Transverse colon (tissue), 4 donors: ENCODE results near the gene KCNJ16. TPM values are rescaled to one million over a fixed set of nuclear protein-coding genes. Genes with fewer than 3 reads are reported as not detected.

Source experiments
- DNase-seq: peaks from one replicate; pipeline ENCODE4 v3.0.0-alpha.2; 2019
- H3K27ac ChIP-seq, 4 donors: fragments of 200-600 bp; sonication (generic); 2 replicates each; pipeline ENCODE4 v1.5.1; 2016 to 2018; ENCODE audit warnings: inconsistent platforms in 4 of 4
- H3K27me3 ChIP-seq: fragments of 200-600 bp; sonication (generic); 2 replicates; pipeline ENCODE4 v1.5.1; 2017; ENCODE audit warnings: inconsistent platforms
- H3K36me3 ChIP-seq, 4 donors: fragments of 200-600 bp; sonication (generic); 2 replicates each; pipeline ENCODE4 v1.5.1; 2017 to 2019; ENCODE audit warnings: inconsistent platforms in 4 of 4
- H3K4me1 ChIP-seq, 4 donors: fragments of 200-600 bp; sonication (generic); 2 replicates each; pipeline ENCODE4 v1.5.1; 2017 to 2020; ENCODE audit warnings: inconsistent platforms in 4 of 4
- H3K4me3 ChIP-seq, 4 donors: fragments of 200-600 bp; sonication (generic); 1 replicate in 1 of 4; 2 replicates in 3 of 4; pipeline versions ENCODE4 v1.5.1 to v1.6.1; 2017 to 2019; ENCODE audit warnings: inconsistent platforms in 4 of 4
- H3K9me3 ChIP-seq, 2 donors: fragments of 200-600 bp; sonication (generic); 2 replicates each; pipeline ENCODE4 v1.5.1; 2017 to 2019; ENCODE audit warnings: inconsistent platforms in 2 of 2
- CTCF ChIP-seq, 5 experiments: fragments of 200-600 bp in 3 of 5; fragments of 450-650 bp in 2 of 5; sonication (generic) in 3 of 5; IDR thresholded peaks; 1 replicate in 2 of 5; 2 replicates in 3 of 5; pipeline ENCODE4 v1.5.1; 2016 to 2017; ENCODE audit warnings: antibody characterized with exemption in 5 of 5, inconsistent platforms in 3 of 5, mild to moderate bottlenecking in 2 of 5, moderate library complexity in 1 of 5
- EP300 ChIP-seq: sonication (generic); formaldehyde crosslinking; IDR thresholded peaks from one replicate; pipeline ENCODE4 v1.6.1; 2017; ENCODE audit warnings: antibody characterized with exemption, low read depth
- POLR2A ChIP-seq: fragments of 450-650 bp; IDR thresholded peaks from one replicate; pipeline ENCODE4 v1.6.1; 2016; ENCODE audit warnings: antibody characterized with exemption, mild to moderate bottlenecking, moderate library complexity
- POLR2AphosphoS5 ChIP-seq, 3 donors: sonication (generic); formaldehyde crosslinking; IDR thresholded peaks; one replicate each; pipeline ENCODE4 v1.6.1; 2016; ENCODE audit warnings: antibody characterized with exemption in 3 of 3
- WGBS, 2 donors: methylation state at CpG; one replicate each; pipeline ENCODE4 v1.1.5; 2018; ENCODE audit warnings: low coverage in 1 of 2; 5-methylcytosine and 5-hydroxymethylcytosine counted together
- in situ Hi-C, 4 donors: fragments of 200-750 bp; cut with MboI; loops; one replicate each; pipeline versions ENCODE4 v1.15.0 to v1.15.1; 2017; ENCODE audit warnings: low sequenced_read_pairs in 3 of 4, low pct_ligation_motif_present in 1 of 4, low pct_unique_long_range_greater_than_20kb in 1 of 4
- intact Hi-C: fragments of 100-400 bp; cut with DNase I; formaldehyde crosslinking; loops from one replicate; pipeline ENCODE4 v1.15.1; 2023; ENCODE audit warnings: low total_unique reads
- total RNA-seq, 4 donors: library from RNA; depleted of rRNA; stranded (reverse); fragments of >200 nt; gene quantifications; one replicate each; pipeline ENCODE4 v1.1.0, GENCODE V29; 2016

The KCNJ16 gene
- total RNA-seq, 4 donors from 2014 or later: 0.27 TPM; not detected in 3

- in situ Hi-C loops: no loop called here
- no peak for TF ChIP-seq POLR2A
- no peak for TF ChIP-seq POLR2AphosphoS5 (IDR thresholded peaks at IDR 0.05)
- no peak for TF ChIP-seq CTCF (IDR thresholded peaks at IDR 0.05)
- no peak for TF ChIP-seq EP300
- DNase-seq: no peak
- peaks cover 0 to 8% (median 2%) of the 10 kb centered on the region in 4 donors for H3K4me1 ChIP-seq
- WGBS, 2 donors: 63 to 73% methylated on average over 3 of the region's 3 CpGs
- no peaks in the 10 kb centered on the region for H3K27me3 ChIP-seq
- H3K9me3 ChIP-seq: no peaks in the 10 kb centered on the region
- no peaks in the 10 kb centered on the region for H3K36me3 ChIP-seq
- intact Hi-C loops: no loop called here
- no peak overlapping the region for H3K4me3 ChIP-seq
- H3K27ac ChIP-seq: no peak overlapping the region
Observed at GRCh38 chr17:70076831-70077230, 1.8 kb downstream of the KCNJ16 start.

- Histone ChIP-seq H3K36me3 (no peaks in the 10 kb centered on the region), H3K9me3 (no peaks in the 10 kb centered on the region), H3K27ac (no peak overlapping the region), H3K27me3 (no peaks in the 10 kb centered on the region), H3K4me1 (peaks cover 0 to 8% (median 2%) of the 10 kb centered on the region in 4 donors), H3K4me3 (no peak overlapping the region)
- WGBS, 2 donors: 51 to 73% methylated on average over 4 of the region's 4 CpGs
- intact Hi-C loops: no loop called here
- no peak for DNase-seq
- TF ChIP-seq EP300 (no peak), POLR2AphosphoS5 (IDR thresholded peaks at IDR 0.05) (no peak), POLR2A (no peak), CTCF (IDR thresholded peaks at IDR 0.05) (no peak)
- in situ Hi-C loops: no loop called here
Observed at GRCh38 chr17:70078549-70078948, 3.5 kb downstream of the KCNJ16 start.

DNA sequence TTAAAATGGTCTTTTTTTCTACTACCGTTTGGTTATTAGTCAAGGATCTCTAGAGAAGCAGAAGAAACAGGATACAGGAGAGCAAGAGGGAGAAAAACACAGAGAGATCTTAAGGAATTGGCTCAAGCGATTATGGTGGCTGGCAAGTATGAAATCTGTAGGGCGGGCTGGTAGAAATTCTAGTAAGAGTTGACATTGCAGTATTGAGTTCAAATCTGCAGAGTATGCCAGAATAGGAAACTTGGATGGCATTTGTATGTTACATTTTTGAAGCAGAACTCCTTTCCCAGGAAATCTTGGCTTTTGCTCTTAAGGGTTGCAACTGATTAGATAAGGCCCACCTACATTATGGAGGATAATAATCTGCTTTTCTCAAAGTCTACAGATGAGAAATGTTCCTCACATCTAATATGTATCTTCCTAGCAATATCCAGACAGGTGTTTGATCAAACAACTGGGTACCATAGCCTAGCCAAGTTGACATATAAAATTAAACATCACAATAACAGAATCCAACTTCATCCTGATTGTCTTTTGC, 4.0 kb downstream of the KCNJ16 start:
- Histone ChIP-seq H3K4me1 (peaks cover 0 to 8% (median 2%) of the 10 kb centered on the region in 4 donors), H3K27ac (no peak overlapping the region), H3K4me3 (no peak overlapping the region), H3K27me3 (no peaks in the 10 kb centered on the region), H3K9me3 (no peaks in the 10 kb centered on the region), H3K36me3 (no peaks in the 10 kb centered on the region)
- TF ChIP-seq POLR2A: no peak
- no peak for TF ChIP-seq POLR2AphosphoS5 (IDR thresholded peaks at IDR 0.05)
- TF ChIP-seq CTCF (IDR thresholded peaks at IDR 0.05): no peak
- no peak for TF ChIP-seq EP300
- DNase-seq: no peak
- intact Hi-C loops: no loop called here
- 86 to 91% methylated on average over 1 to 3 of the region's 3 CpGs for WGBS, 2 donors
- in situ Hi-C loops: no loop called here

DNA sequence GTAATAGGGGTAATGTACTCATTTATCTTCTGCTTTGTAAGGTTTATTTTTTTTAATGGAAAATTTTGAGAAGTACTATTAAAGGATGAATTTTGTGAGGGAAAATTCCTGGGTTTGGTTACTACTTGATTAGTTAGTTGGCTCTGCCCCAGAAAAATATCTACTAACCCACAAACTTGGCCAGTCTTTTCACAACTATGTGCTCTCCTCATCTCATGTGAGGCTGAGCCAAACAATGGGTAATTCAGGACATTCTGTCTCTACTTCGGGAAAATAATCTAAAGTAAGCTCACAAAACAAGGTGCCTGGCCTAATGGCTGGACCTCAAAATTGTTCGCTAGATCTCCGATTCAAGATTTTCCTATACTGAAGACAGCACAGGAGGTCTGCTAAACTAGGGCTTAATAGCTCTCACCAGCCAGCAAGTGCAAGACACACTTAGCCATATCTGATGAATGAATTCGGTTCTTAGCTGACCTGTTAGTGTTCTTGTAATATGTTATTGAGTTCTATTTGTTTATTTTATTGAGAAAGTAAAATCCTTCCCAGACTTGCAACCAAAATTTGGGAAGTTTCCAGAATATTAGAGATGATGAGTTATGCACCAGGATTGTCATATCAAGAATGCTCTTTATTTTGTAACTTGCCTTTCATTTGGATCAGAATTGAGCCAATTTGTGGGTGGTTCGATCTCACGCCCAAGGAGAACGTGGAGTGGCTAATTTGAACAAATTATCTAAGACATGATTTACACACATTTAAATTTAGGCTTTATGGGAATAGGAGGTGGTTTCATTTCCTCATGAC, 5.7 kb downstream of the KCNJ16 start:
- H3K27me3 ChIP-seq: no peaks in the 10 kb centered on the region
- no peak for DNase-seq
- WGBS, 2 donors: 57 to 65% methylated on average over 6 to 7 of the region's 7 CpGs
- no peaks in the 10 kb centered on the region for H3K36me3 ChIP-seq
- no peak overlapping the region for H3K4me3 ChIP-seq
- intact Hi-C loops (no loop called here), in situ Hi-C loops (no loop called here)
- H3K4me1 ChIP-seq: peaks cover 0 to 2% (median 0%) of the 10 kb centered on the region in 4 donors
- H3K27ac ChIP-seq: no peak overlapping the region
- H3K9me3 ChIP-seq: no peaks in the 10 kb centered on the region
- TF ChIP-seq POLR2A (no peak), CTCF (IDR thresholded peaks at IDR 0.05) (no peak), EP300 (no peak), POLR2AphosphoS5 (IDR thresholded peaks at IDR 0.05) (no peak)
